Measurements from ENCODE around the gene MAPK8. TPM values are rescaled to one million over a fixed set of nuclear protein-coding genes. Genes with fewer than 3 reads are reported as not detected.

Gene MAPK8
- total and polyA plus RNA-seq, 2 of the 4 experiments (the other 2 are of a cell fraction), result 41.5 to 54.7 TPM

DNA sequence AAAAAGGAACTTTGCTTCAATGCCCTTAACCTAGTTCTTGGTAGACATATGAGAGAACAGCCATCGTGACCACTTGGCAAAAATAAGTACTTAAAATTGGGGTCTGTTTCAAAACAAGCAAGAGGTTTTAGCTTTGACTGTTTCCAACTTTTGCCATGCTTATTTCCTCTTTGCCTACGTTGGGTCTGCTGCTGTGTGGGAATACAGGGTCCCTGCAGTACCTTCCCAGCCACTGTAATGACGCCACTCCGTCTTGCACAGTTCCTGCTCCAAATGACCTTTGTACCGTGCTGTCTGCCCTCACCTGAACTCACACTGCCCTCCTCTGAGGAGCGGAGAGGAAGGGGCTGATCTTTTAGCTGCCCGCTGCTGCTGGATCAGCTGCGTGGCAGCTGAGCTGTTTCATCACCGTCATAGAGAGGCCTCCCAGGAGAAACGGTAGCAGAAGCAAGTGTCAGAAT is 133.1 kb downstream of the MAPK8 start:
- peaks cover 2% of the 10 kb centered on the region for H3K36me3 ChIP-seq (ENCODE audit: control insufficient read depth, insufficient read depth, low read length)
- no peaks in the 10 kb centered on the region for H3K9me3 ChIP-seq (ENCODE audit: control insufficient read depth, insufficient read depth, low read length)
- peaks cover 21% of the 10 kb centered on the region for H3K9me1 ChIP-seq (ENCODE audit: insufficient read depth, low read length)
- POLR2A ChIA-PET (ENCODE audit: unreplicated experiment), result no interaction called here
- H3K18ac ChIP-seq (ENCODE audit: low read depth, low read length), result peak overlapping the region; percentile 80
- H3K4me1 ChIP-seq (ENCODE audit: control insufficient read depth, insufficient read depth, low read length), result peaks cover 8% of the 10 kb centered on the region
- BruUV-seq (replicated peaks), result no TSS peak
- H3K4ac ChIP-seq (ENCODE audit: low read depth, low read length), result peak overlapping the region; percentile 68
- H4K8ac ChIP-seq (ENCODE audit: low read depth in 2 of 2, low read length in 2 of 2), result peak overlapping the region; percentile 16 to 23; a peak in 1 of 4 replicates
- H4K5ac ChIP-seq (ENCODE audit: low read depth, low read length), result peak overlapping the region; percentile 42
- intact Hi-C loops (cut with micrococcal nuclease), result loop anchor here (5.0 kb wide), 3 partner anchors 77 to 218 kb away; no protein-coding TSS in a partner anchor
- H4K20me1 ChIP-seq (ENCODE audit: insufficient read depth, low read length), result peaks cover 4% of the 10 kb centered on the region; the same call in 1 of the 2 replicates
- CTCF ChIA-PET, result no interaction called here
- H3K27me3 ChIP-seq (ENCODE audit: control insufficient read depth, insufficient read depth, low read length), result no peaks in the 10 kb centered on the region
- peak overlapping the region; percentile 14; the same call in 1 of the 2 replicates for H3K23ac ChIP-seq (ENCODE audit: low read depth, low read length)
- DNase-seq (peak; percentile 27), ATAC-seq (ENCODE audit: low read depth) (peak; percentile 9; the same call in 1 of the 2 replicates)
- no peak overlapping the region for H2AK9ac ChIP-seq (replicated peaks; ENCODE audit: low read depth, low read length, poor library complexity)
- H3K14ac ChIP-seq (replicated peaks; ENCODE audit: low read depth, low read length), result peak overlapping the region; percentile 65
- H3K4me2 ChIP-seq (ENCODE audit: low read depth, low read length), result peak overlapping the region; percentile 30; the same call in 1 of the 2 replicates
- peak overlapping the region; percentile 34 for H3K27ac ChIP-seq (ENCODE audit: insufficient read depth, low read length)
- H2AFZ ChIP-seq (replicated peaks; ENCODE audit: low read length, poor library complexity), result no peak overlapping the region
- H3K56ac ChIP-seq (ENCODE audit: extremely low read depth, insufficient read depth, low read length), result no peak overlapping the region; the same call in 1 of the 2 replicates
- peak overlapping the region; percentile 80 for H2BK20ac ChIP-seq (ENCODE audit: low read depth, low read length)
- in situ Hi-C loops (cut with MboI; ENCODE audit: low sequenced_read_pairs), result no loop called here
- H3K79me1 ChIP-seq (ENCODE audit: low read depth in 1 of 2, low read length in 2 of 2), result peaks cover 0 to 20% of the 10 kb centered on the region in 2 experiments; a peak in 1 of 4 replicates
- H3K4me3 ChIP-seq (ENCODE audit: insufficient read depth, low read depth, low read length), result no peak overlapping the region
- peak overlapping the region; percentile 53 for H4K91ac ChIP-seq (ENCODE audit: insufficient read depth, low read depth, low read length)
- peak overlapping the region; percentile 72 for H2BK5ac ChIP-seq (ENCODE audit: low read depth, low read length, poor library complexity, severe bottlenecking)
- peak overlapping the region; percentile 98 for H2AK5ac ChIP-seq (ENCODE audit: low read depth, low read length)
- WGBS, 2 experiments (ENCODE audit: extremely low coverage in 2 of 2, insufficient read length in 1 of 2), result 40% methylated on average over 1 of the region's 10 CpGs; no CpG with 5 or more reads in 1 of the 2 experiments
- dilution Hi-C loops (cut with HindIII; ENCODE audit: low sequenced_read_pairs, unreplicated experiment), result no loop called here
- no peak for TF ChIP-seq MAZ (IDR thresholded peaks at IDR 0.05; ENCODE audit: borderline replicate concordance, low read depth, low read length)
- TF ChIP-seq, protein P1, sequence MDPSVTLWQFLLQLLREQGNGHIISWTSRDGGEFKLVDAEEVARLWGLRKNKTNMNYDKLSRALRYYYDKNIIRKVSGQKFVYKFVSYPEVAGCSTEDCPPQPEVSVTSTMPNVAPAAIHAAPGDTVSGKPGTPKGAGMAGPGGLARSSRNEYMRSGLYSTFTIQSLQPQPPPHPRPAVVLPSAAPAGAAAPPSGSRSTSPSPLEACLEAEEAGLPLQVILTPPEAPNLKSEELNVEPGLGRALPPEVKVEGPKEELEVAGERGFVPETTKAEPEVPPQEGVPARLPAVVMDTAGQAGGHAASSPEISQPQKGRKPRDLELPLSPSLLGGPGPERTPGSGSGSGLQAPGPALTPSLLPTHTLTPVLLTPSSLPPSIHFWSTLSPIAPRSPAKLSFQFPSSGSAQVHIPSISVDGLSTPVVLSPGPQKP (IDR thresholded peaks at IDR 0.05; ENCODE audit: borderline replicate concordance, low read depth, low read length), result no peak
- TF ChIP-seq RFX5 (IDR thresholded peaks at IDR 0.05; ENCODE audit: low read depth, low read length), result no peak
- no peak for TF ChIP-seq NFE2L2 (IDR thresholded peaks at IDR 0.05; ENCODE audit: low read depth, low read length)
- TF ChIP-seq MXI1 (IDR thresholded peaks at IDR 0.05; ENCODE audit: borderline replicate concordance, low read depth, low read length), result no peak
- TF ChIP-seq RCOR1 (IDR thresholded peaks at IDR 0.05; ENCODE audit: insufficient replicate concordance, low read length), result no peak
- TF ChIP-seq BHLHE40 (IDR thresholded peaks at IDR 0.05; ENCODE audit: low read depth, low read length), result no peak
- TF ChIP-seq, protein P2, sequence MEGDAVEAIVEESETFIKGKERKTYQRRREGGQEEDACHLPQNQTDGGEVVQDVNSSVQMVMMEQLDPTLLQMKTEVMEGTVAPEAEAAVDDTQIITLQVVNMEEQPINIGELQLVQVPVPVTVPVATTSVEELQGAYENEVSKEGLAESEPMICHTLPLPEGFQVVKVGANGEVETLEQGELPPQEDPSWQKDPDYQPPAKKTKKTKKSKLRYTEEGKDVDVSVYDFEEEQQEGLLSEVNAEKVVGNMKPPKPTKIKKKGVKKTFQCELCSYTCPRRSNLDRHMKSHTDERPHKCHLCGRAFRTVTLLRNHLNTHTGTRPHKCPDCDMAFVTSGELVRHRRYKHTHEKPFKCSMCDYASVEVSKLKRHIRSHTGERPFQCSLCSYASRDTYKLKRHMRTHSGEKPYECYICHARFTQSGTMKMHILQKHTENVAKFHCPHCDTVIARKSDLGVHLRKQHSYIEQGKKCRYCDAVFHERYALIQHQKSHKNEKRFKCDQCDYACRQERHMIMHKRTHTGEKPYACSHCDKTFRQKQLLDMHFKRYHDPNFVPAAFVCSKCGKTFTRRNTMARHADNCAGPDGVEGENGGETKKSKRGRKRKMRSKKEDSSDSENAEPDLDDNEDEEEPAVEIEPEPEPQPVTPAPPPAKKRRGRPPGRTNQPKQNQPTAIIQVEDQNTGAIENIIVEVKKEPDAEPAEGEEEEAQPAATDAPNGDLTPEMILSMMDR (conservative IDR thresholded peaks at IDR 0.05; ENCODE audit: low read depth, low read length), result no peak
- no peak for TF ChIP-seq SMC3 (IDR thresholded peaks at IDR 0.05; ENCODE audit: low read depth, low read length)
- TF ChIP-seq CEBPB (IDR thresholded peaks at IDR 0.05; ENCODE audit: low read depth, low read length), result no peak
- no peak for TF ChIP-seq FOS (IDR thresholded peaks at IDR 0.05; ENCODE audit: low read depth, low read length)
- no peak for TF ChIP-seq CHD1 (IDR thresholded peaks at IDR 0.05; ENCODE audit: low read depth, low read length)
- no peak for TF ChIP-seq POLR2A (IDR thresholded peaks at IDR 0.05; ENCODE audit: low read depth, low read length)
- TF ChIP-seq MAFK (IDR thresholded peaks at IDR 0.05; ENCODE audit: low read depth, low read length), result no peak
- TF ChIP-seq, protein P3, sequence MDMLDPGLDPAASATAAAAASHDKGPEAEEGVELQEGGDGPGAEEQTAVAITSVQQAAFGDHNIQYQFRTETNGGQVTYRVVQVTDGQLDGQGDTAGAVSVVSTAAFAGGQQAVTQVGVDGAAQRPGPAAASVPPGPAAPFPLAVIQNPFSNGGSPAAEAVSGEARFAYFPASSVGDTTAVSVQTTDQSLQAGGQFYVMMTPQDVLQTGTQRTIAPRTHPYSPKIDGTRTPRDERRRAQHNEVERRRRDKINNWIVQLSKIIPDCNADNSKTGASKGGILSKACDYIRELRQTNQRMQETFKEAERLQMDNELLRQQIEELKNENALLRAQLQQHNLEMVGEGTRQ (IDR thresholded peaks at IDR 0.05; ENCODE audit: low read depth, low read length), result no peak
- TF ChIP-seq RAD21 (IDR thresholded peaks at IDR 0.05; ENCODE audit: low read length), result no peak
- peak overlapping the region; percentile 75 for H2BK120ac ChIP-seq (ENCODE audit: low read depth, low read length)
- no peak overlapping the region for H3K9ac ChIP-seq (ENCODE audit: low read depth, low read length)
- H2BK15ac ChIP-seq (ENCODE audit: low read depth, low read length), result peak overlapping the region; percentile 41; the same call in 2 of the 3 replicates

Measured in IMR-90 (cell line).